Stimulated activated CD4-positive, alpha-beta T cell treated with anti-CD3 and anti-CD28 coated beads, TNF-alpha, amount 100 ng/mL, for 24 hours (primary cell): Measurements from ENCODE around the gene WDR7.
"Not testable (repeated sequence)": the region's sequence is repeated elsewhere in the genome, so short reads cannot be mapped to it uniquely, and the experiment has no call there.

ENCODE experiments used
- DNase-seq, 3 experiments: peaks; one replicate each; pipeline ENCODE4 v3.0.0-alpha.2; 2020; ENCODE audit warnings: low read depth in 3 of 3

WDR7 gene

GRCh38 chr18:56654280-56654679, 3.1 kb downstream of the WDR7 start:
- DNase-seq = not testable (repeated sequence)

GRCh38 chr18:56658261-56658660, 7.1 kb downstream of the WDR7 start:
- no peak for DNase-seq

GRCh38 chr18:56659111-56659510, 8.0 kb downstream of the WDR7 start:
- no peak for DNase-seq

DNA sequence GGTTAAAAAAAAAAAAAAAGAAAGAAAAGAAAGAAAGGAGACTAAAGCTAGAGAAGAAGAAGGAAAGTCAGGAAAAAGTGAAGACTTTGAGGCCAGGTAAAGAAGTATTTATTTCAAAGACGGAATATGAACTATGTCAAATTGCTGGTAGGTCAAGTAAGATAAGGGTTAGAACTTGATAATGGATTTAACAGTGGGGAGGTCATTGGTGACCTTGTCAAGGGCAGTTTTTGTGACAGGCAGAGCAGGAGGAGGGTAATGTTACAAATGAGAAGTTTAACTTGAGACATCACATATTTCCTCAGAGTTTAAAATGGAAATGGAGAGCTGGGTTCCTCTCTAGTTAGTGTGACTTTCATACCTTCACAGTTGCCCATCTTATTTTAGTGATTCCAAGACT, 9.5 kb downstream of the WDR7 start:
- DNase-seq = no peak

DNA sequence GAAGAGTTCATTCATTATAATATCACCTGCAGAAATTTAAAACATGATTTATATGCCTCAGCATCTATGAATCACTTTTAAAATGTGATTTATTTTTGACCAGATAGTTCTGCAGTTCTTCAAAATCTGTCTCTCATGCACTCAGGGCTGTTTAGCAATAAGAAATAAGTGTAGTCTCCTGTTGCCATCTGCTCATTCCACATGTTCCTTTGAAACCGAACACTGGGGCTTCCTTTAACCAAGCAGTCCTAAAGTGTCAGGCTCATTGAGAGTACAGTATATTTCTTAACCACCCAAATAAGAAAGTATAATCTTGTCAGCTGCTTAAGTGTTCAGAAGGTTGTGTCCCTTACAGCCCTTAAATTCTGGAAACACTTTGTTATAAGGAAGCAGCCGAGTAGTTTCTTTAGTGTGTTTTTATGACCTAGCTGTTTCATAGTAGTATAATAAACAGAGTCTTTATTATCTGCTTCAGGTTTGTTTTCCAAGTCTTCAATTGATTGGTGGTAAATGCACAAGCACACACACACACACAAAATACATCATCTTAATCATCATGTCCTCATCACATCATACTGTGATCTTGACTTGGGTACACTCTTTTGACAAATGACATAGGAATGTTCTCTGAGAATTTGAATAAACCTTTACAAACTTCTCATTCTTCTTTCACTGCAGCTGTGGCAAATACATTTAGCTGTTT, 10.4 kb downstream of the WDR7 start:
- DNase-seq = no peak

DNA sequence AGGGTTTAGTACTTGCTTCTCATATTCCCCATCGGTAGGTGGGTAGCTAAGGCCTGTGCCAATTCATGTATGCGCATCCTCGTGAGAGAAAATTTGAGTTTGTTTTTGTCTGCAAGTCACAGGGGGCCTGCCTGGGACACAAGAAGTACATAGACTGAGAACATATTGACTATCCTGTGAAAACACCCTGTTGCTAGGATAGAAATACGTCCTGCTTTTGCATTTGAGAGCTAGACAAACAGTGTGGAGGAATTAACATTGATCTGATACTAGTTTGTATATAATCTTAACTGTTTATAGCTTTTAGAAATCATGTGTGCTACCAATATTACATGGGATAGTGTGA, 10.9 kb downstream of the WDR7 start:
- no peak for DNase-seq

GRCh38 chr18:56662502-56662901, 11.3 kb downstream of the WDR7 start:
- DNase-seq = no peak

DNA sequence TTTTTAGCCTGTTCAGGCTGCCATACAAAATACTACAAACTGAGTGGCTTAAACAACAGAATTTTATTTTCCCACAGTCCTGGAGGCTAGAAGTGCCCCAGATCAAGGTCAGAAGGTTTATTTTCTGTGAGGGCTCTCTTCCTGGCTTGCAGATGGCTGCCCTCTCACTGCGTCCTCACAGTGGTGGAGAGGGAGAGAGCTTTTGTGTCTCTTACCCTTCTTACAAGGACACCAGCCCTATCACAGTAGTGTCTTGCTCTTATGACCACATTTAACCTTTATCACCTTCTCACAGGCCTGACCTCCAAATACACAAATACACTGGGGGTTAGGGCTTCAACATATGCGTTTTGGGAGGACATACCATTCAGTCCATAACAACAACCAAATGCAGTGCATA, 11.7 kb downstream of the WDR7 start:
- no peak for DNase-seq

DNA sequence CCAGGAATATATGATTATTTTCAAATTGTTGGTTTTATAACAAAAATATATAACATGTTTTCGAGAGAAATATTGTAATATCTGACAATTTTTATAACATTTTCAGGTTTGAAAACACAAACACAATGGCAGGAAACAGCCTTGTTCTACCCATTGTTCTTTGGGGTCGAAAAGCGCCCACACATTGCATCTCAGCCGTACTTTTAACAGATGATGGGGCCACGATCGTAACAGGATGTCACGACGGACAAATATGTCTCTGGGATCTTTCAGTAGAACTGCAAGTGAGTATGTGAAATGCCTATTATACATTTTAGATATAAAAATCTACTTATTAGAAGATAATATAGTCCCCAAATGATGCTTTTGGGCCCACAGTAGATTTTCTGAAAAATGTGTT, 21.2 kb downstream of the WDR7 start:
- DNase-seq = no peak

GRCh38 chr18:56672981-56673380, 21.8 kb downstream of the WDR7 start:
- DNase-seq = no peak

- no peak for DNase-seq
These were observed 25.5 kb downstream of the WDR7 start for GRCh38 chr18:56676639-56677038.

- no peak for DNase-seq
These were observed 27.8 kb downstream of the WDR7 start for GRCh38 chr18:56678836-56679565.

DNA sequence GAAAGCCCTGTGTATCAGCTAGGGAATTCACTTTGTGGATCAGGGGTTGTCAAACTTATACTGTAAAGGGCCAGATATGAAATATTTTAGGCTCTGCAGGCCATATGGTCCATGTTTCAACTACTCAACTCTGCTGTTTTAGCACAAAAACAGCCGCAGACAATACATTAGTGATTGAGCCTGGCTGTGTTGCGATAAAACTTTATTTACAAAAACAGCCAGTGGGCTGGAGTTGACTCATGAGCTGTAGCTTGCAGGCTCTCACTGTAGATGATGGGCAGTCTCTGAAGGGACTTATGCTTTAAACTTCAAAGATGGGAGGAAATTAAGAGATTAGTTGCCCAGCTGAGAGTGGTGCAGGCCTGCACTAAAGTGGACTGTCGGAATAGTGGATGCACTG, 33.1 kb downstream of the WDR7 start:
- DNase-seq = no peak

GRCh38 chr18:56691530-56691929, 40.4 kb downstream of the WDR7 start:
- DNase-seq = no peak

DNA sequence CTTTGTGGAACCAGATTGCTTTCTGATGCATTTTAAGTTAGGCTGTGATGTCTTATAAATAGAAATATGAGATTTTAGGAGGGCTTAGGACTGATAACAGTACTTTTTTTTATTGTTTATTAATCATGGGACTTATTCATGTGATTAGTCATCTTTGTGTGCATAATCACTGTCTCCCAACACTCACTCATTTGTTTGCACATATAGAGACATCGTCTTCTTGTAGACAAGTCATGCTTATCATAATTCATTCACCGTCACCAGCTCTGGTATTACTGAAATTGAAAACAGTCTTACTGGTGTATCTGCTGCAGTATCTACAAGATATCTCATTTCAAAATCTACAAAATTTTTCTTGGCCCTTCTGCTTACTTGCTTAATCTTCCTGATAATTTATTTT, 45.8 kb downstream of the WDR7 start:
- no peak for DNase-seq

DNA sequence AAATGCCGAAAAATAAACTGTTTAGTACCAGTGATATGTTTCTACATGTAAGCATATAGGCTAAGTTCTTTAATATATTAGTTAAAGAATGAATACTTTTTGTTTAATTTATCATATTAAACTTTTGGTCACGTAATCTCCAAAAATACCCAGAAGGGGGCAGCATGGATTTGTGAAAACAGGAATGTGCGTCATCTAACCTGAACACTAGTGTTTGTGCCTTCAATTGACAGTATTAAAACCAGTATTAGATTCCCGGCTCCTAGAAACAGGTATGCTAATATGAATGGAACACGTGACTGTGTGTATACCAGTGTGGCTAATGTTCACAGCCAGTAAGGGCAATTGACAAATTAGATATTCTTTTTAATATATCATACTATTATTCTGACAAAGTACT, 51.8 kb downstream of the WDR7 start:
- no peak for DNase-seq

- no peak for DNase-seq
These were observed 58.3 kb downstream of the WDR7 start for GRCh38 chr18:56709463-56709862.

DNA sequence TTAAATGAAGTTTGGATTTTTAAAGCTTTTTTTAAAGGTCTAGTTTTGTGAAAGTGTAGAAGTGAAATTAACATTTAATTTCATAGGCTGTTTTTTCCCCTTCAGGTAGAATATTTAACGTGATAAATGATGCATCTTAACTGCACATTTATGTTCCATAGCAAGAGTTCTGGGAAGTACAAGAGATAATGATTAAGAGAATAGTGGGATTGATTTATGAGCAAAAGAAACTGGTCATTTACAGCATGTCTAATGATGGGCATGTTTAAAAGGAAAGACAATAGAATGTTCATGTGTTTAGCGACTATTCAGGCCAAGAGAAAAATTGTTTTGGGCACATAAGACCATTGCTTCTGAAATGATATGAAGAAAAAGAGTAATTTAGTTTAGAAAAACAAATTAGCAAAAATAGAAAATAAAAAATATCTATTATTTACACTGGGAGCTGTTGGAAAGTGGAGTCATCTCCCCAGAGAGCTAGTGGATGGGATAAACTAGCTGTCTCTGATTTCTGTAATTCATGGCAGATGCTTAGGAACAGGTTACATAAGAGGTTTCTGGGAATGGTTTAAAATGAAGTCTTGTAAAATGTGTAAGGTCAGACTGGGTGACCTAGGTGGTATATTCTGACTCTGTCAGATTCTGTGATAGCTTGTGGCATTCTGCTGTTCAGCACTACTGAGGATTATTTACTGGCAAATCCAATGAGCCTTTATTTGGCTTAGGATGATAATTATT, 60.7 kb downstream of the WDR7 start:
- DNase-seq = no peak

GRCh38 chr18:56712761-56713160, 61.6 kb downstream of the WDR7 start:
- no peak for DNase-seq

GRCh38 chr18:56715121-56715520, 64.0 kb downstream of the WDR7 start:
- DNase-seq = no peak

- DNase-seq = no peak
These were observed 65.6 kb downstream of the WDR7 start for GRCh38 chr18:56716692-56717146.

DNA sequence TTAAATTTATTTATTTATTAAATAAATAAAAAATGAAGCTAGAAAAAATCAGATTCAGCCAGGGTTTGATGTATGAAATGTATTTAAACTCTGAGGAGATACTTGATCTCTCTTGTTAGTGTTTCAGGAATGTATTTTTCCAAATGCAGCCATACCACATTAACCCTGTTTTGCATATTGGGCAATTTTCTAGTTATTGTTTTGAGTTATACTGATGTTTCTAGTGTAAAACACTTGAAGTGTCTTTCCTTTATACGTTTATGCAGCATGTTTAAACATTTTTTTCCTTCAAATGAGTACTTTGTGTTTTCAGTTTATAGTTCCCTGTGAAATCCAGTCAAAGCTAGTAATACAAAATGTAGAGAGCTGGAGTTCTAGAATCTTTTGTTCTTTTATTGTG, 69.9 kb downstream of the WDR7 start:
- DNase-seq = no peak

DNA sequence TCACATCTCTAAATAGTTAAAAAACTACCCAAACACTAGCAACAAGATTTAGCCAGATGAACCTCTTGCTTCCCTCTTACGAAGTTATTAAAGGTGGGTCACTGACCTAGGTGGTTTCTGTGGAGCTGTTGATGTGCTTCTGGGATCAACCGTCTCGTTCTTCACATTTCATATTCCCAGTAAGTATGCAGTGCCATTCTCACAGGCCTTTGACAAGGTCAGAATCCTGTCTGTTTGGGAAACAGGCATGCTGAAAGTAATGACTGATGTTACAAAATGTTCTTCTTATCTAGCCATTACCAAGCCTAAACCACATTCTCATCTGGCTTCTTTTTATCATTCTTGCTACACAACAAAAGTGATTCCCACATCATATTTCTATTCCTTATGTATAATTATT, 70.3 kb downstream of the WDR7 start:
- DNase-seq = no peak
